ENCODE results near the gene UBL4B.

GRCh38 chr1:110076789-110077500, 35.3 kb upstream of the UBL4B start:
- TF ChIP-seq CTCF (IDR thresholded peaks at IDR 0.05) = no peak
- TF ChIP-seq POLR2A (IDR thresholded peaks at IDR 0.05) = no peak
